HuH-7.5 (cell line): ENCODE measurements around the gene PDZD2.

ENCODE experiments used
- DNase-seq: peaks from one replicate; pipeline ENCODE4 v3.0.0; 2011; ENCODE audit warnings: low spot score

The PDZD2 gene

DNA sequence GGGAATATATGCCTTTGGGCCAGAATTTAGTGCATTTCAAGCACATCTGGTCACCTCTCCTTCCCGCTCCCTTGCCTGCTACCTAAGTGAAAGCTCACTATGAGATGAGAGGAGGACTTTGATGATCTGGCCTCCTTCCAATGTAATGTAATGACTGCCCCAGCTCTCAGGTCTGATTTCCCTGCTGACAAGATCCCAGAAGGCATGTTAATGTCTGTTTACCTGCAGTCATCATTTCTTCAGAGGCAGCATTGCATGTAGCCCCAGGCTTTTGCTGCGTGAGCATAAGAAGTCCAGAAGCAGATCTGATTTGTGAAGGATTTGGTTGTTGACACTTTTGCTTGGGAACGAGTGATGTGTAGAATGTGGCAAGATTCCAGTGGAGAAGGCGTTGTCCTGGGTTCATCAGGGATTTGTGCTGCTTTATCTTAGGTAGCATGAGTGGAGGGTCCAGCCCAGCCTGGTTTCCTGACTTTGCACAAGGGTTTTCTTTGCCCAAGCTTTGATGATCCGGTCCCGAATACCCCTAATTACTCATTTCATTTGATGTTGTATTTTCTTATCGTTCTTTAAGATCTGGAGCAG, 342.5 kb downstream of the PDZD2 start:
- DNase-seq = no peak

- DNase-seq = no peak
Measured at GRCh38 chr5:31982027-31982426, 343.1 kb downstream of the PDZD2 start.

- no peak for DNase-seq
Measured at GRCh38 chr5:31982621-31983020, 343.7 kb downstream of the PDZD2 start.

DNA sequence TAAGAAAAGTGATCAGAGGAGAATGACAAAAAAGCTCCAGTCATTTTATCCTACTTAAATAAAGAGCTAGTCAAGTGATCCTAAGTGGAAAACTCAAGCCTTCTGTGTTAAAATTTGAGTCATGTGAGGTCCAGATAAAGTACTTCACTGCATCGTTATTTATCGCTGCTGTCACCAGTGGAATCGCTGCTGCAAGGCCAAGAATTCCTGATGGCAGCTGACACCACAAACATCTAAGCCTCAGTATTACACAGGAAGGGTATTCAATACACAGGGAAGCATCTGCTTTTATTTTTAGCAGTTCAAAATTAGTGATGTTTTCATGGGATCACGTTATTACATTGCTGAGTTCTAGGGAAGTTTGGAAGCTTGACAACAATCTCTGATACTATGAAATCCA, 344.9 kb downstream of the PDZD2 start:
- no peak for DNase-seq

GRCh38 chr5:31984691-31985090, 345.8 kb downstream of the PDZD2 start:
- no peak for DNase-seq

GRCh38 chr5:31986101-31986500, 347.2 kb downstream of the PDZD2 start:
- no peak for DNase-seq

GRCh38 chr5:31987985-31988710, 349.2 kb downstream of the PDZD2 start:
- DNase-seq = no peak

DNA sequence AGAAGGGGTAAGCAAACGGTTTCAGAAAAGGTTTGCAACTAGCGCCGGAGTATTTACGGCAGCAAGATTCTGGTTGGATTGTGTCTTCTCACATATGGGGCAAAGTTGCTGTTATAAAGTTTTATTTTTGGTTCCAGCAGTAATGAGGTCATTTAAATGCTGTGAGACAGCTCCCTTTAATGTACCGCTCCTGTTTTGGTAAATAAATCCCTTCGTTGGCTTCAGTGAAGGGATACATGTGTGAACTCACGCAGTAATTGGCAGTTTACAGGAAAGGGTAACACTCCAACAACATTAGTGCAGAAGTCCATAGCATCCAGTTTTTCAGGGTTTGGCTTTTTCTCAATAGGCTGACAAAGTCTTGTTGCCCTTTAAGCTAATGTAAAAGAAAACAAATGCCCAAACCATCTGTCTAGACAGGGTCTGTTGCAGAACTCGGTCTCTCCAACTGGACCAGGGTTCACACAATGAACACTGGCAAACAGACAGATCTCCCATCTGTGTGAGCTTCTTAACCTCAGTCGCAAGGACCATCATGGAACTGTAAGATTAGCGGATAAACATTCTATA, 351.2 kb downstream of the PDZD2 start:
- DNase-seq = no peak

DNA sequence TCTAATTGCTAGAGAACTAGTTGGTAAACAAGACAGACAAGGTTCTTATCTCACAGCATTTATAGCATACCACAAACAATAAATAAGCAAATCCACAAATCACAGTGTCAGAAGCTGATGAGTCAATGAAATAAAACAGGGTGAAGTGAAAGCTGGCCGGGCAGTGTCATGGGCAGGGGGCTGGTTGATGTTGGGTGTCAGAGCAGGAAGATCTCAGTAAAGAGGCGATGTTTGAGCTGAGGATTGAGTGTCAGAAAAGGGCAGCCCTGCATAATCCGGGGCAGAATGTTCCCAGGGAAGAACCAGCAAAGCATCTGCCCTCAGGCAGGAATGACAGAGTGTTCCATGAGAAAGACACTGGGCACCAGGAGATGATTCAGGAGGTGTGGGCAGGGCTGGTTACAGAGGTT, 351.8 kb downstream of the PDZD2 start:
- DNase-seq = no peak

DNA sequence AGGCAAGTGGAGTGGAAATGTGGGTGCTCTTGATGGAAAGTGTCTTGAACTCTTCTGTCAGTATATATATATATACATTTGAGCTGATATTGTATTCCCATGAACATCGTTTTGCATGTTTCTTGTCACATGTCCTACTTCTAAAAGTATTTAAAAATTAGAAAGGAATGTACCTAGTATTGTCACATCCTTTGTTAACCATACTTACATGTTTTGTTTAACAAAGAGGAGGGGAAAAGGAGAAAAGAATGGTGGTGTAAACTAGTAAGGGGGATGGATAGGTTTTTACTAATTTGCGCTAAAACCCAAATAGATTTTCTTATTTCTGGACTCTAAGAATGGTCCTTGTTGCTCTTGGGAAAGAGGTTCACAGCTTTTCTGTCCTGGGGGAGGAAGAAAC, 353.4 kb downstream of the PDZD2 start:
- no peak for DNase-seq

- DNase-seq = no peak
Measured at GRCh38 chr5:31993165-31993961, 354.4 kb downstream of the PDZD2 start.

DNA sequence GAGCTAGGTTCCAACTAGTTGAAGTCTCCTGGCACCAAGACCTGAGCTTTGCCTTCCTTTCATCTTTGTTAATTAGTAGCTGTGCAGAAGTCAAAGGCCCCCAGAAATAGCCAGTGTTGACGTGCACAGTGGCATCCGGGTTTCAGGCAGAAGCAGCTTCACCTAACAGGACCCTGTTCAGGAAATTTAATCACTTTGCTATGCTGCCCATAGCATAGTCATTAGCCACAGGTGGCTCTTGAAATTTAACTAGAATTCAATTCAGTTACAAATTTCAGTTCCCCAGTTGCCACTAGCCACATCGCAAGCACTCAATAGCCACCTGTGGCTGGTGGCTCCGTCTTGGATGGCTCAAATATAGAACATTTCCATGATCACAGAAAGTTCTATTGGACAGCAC, 356.1 kb downstream of the PDZD2 start:
- DNase-seq = no peak

DNA sequence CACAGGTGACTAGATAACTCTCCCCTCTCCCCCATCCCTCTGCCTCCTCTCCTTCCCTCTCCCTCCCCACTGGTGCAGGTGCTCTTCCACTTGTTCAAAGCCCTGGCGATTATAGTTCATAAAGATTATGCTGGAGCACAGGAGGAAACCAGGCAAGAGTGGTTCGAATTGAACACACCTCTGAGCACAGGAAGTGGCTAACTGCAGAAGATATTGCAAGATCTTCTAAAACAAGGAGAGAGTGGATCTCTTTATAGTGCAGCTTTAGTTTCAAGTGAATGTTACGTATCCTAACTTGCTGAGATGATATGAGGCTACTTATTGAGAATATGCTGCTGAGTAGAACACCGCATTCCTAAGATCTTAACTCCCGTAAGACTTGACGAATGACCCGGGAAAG, 356.8 kb downstream of the PDZD2 start:
- DNase-seq = no peak

DNA sequence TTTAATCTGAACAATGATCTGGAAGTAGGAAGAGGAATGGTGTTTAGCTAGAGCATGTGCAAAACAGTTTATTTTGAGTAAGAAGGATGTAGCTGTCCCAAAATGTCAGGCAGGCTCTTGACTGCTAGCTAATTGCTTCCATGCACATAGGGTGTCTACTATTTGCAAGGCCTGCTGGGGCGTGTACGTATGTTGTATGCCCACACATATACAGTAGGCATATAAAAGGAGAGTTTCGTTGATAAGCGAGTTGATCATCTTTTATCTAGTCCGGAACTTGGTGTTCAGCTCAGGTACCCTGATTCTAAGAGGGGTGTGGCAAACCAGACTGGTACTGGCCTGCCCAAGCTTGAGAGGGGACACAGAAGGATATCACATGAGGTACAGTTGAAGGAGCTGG, 358.0 kb downstream of the PDZD2 start:
- no peak for DNase-seq

DNA sequence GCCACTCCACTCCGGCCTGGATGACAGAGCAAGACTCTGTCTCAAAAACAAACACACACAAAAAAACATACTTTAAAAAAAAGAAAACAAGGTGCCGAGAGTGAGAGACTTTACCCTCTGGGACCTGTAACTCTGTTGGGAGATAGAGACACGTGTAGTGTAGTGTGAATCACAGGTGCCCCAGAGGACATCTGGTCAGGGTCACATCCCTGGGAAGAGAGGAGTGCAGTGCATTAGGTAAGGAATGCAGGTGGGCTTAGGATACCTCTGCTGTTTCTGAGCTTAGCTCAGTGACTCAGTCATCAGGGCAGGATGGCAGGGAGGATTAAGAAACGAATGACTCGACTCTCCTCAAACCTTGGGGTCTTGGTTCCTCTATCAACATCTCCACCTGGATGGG, 360.5 kb downstream of the PDZD2 start:
- DNase-seq = no peak

GRCh38 chr5:32000731-32001130, 361.8 kb downstream of the PDZD2 start:
- DNase-seq = no peak

DNA sequence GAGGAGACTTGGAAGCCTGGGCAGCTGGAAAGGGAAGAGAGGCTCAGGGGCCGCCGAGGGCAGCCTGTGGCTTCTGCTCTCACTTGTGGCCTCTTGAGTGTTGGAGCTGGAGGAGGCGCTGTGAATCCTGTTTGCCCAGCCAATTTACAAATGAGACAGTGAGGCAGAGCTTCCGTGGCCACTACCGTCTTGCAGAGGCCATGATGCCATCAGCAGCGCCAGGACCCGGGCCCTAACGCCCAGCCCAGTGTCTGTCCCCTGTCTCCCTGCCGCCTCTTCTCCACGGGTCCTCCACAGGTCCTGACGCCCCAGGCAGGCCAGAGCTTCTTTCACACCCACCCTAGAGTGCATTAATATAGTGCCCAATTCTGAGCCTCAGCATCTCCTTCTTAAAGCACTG, 362.4 kb downstream of the PDZD2 start:
- DNase-seq = no peak

DNA sequence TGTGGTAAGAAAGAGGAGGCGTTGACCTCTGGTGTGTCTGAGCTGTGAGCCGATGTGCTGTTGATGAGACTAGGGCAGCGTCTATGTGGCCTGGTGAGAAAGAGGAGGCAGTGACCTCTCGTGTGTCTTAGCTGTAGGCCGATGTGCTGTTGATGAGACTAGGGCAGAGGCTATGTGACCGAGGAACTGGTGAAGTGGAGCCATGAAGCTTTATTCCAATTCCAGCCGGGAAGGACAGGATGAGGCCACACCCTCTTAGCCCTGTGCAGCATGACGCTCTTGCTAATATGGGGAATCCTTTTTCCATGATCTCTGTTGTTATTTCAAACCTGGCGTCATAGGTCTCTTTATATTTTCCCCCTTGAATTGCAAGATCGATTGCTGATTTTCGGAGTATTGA, 362.8 kb downstream of the PDZD2 start:
- no peak for DNase-seq

- no peak for DNase-seq
Measured at GRCh38 chr5:32002755-32003154, 363.8 kb downstream of the PDZD2 start.

DNA sequence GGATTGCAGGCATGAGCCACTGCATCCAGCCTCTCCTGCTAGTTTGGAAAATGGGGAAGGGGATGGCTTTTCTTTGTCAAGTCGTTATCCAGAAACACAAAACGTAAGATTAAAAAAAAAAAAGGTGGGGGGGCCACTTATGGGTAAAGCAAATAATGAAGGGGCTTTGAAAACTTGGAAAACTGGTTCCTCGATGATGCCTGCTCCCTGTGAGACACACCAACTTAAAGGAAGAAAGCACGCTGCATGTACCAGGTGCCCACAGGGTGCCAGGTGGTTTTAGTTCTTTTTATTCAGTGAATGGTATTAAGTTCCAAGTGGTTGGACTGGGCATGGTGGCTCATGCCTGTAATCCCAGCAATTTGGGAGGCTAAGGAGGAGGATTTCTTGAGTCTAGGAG, 365.1 kb downstream of the PDZD2 start:
- no peak for DNase-seq

GRCh38 chr5:32004404-32004803, 365.5 kb downstream of the PDZD2 start:
- DNase-seq = no peak

DNA sequence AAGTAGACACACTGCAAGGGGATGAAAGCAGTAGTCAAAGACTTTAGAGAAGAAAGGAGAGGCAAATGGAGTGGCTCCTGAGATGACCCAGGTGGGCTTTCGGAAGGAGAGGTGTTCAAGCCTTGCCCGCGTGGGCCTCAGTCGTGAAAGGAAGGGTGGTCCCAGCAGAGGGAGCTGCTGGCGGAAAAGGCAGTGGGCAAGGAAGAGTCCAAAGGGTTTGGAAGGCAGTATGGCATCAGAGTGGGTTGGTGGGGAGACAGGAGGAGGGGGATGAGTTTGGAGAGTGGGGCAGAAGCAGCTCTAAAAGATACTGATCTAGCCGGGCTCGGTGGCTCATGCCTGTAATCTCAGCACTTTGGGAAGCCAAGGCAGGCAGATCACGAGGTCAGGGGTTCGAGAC, 369.8 kb downstream of the PDZD2 start:
- no peak for DNase-seq

DNA sequence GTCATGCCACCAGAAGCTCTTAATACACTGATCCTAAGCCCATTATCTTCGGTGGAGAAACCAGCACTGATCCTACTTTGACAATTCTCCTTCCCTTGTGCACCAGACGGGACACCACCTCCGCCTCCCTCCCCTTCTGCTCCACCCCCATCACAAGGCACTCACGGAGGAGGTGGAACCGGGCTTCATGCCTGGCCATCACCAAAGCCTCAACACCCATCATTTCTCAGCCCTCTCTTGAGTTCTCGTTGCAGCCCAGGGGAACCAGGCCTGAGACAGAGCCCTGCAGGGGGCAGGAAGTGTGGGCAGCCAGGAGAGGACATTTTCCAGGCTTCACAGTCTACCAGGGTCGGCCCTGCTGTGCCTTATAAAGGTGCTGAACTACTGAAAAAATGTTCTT, 374.7 kb downstream of the PDZD2 start:
- no peak for DNase-seq
